Neural cell (in vitro differentiated cells): ENCODE results near the gene SLC30A7. TPM values are rescaled to one million over a fixed set of nuclear protein-coding genes. Genes with fewer than 3 reads are reported as not detected.

Source experiments
- H2AFZ ChIP-seq: fragments of 200-600, 300-800 bp; sonication (generic), shearing (Covaris generic); 2 replicates; pipeline ENCODE4 v1.6.0; 2014; ENCODE audit warnings: low read depth, mild to moderate bottlenecking, antibody characterized with exemption, low read length, moderate library complexity
- H3F3A ChIP-seq: fragments of 200-600 bp; shearing (Covaris generic); 2 replicates; pipeline ENCODE4 v1.6.1; 2016; ENCODE audit warnings: mild to moderate bottlenecking, moderate library complexity, mixed read lengths, antibody characterized with exemption, low read length; ENCODE audit not compliant: insufficient read depth, poor library complexity, severe bottlenecking
- H3K27ac ChIP-seq: fragments of 200-600, 300-800 bp; sonication (generic), shearing (Covaris generic); 2 replicates; pipeline ENCODE4 v1.5.1; 2014; ENCODE audit warnings: mild to moderate bottlenecking, low read length, moderate library complexity
- H3K27me3 ChIP-seq: fragments of 300-800, 200-600 bp; sonication (generic), shearing (Covaris generic); 2 replicates; pipeline ENCODE4 v1.6.0; 2014; ENCODE audit warnings: mild to moderate bottlenecking, low read depth, low read length, moderate library complexity; ENCODE audit not compliant: insufficient read depth
- H3K36me3 ChIP-seq: fragments of 300-800, 200-600 bp; sonication (generic), shearing (Covaris generic); 2 replicates; pipeline ENCODE4 v1.5.1; 2014; ENCODE audit warnings: mild to moderate bottlenecking, antibody characterized with exemption, low read length, moderate library complexity; ENCODE audit not compliant: insufficient read depth
- H3K4me2 ChIP-seq: fragments of 300-800, 200-600 bp; sonication (generic), shearing (Covaris generic); 2 replicates; pipeline ENCODE4 v1.6.0; 2014; ENCODE audit warnings: mild to moderate bottlenecking, low read length
- H3K4me3 ChIP-seq: fragments of 300-800, 200-600 bp; sonication (generic), shearing (Covaris generic); 2 replicates; pipeline ENCODE4 v1.5.1; 2014; ENCODE audit warnings: mild to moderate bottlenecking, low read length, moderate library complexity
- H3K79me2 ChIP-seq: fragments of 200-600 bp; shearing (Covaris generic); replicated peaks from 2 replicates; pipeline ENCODE4 v1.6.0; 2014; ENCODE audit warnings: mild to moderate bottlenecking, low read length, moderate library complexity; ENCODE audit not compliant: insufficient read depth
- H3K9ac ChIP-seq: fragments of 300-800, 200-600 bp; sonication (generic), shearing (Covaris generic); 2 replicates; pipeline ENCODE4 v1.6.1; 2016; ENCODE audit warnings: mild to moderate bottlenecking, low read length, mixed read lengths
- H3K9me2 ChIP-seq: fragments of 200-600 bp; shearing (Covaris generic); 2 replicates; pipeline ENCODE4 v1.6.1; 2016; ENCODE audit warnings: mild to moderate bottlenecking, low read length, mixed read lengths; ENCODE audit not compliant: insufficient read depth
- H3K9me3 ChIP-seq: fragments of 200-600, 300-800 bp; sonication (generic), shearing (Covaris generic); 2 replicates; pipeline ENCODE4 v1.6.1; 2016; ENCODE audit warnings: mild to moderate bottlenecking, mixed run types, low read length, moderate library complexity, mixed read lengths
- H4K20me1 ChIP-seq: fragments of 200-600 bp; shearing (Covaris generic); 2 replicates; pipeline ENCODE4 v1.6.1; 2016; ENCODE audit warnings: mild to moderate bottlenecking, mixed run types; ENCODE audit not compliant: insufficient read depth
- CTCF ChIP-seq: fragments of 450-650 bp; IDR thresholded peaks from 2 replicates; pipeline ENCODE4 v1.5.1; 2014; ENCODE audit warnings: antibody characterized with exemption, mild to moderate bottlenecking, moderate library complexity; ENCODE audit not compliant: poor library complexity, severe bottlenecking
- EP300 ChIP-seq: fragments of 450-650 bp; conservative IDR thresholded peaks from 2 replicates; pipeline ENCODE4 v1.6.1; 2014; ENCODE audit warnings: antibody characterized with exemption, mild to moderate bottlenecking, moderate library complexity; ENCODE audit not compliant: poor library complexity, severe bottlenecking
- EZH2 ChIP-seq: fragments of 200-600, 300-800 bp; shearing (Covaris generic), sonication (generic); IDR thresholded peaks from 2 replicates; pipeline ENCODE4 v1.6.1; 2014; ENCODE audit warnings: antibody characterized with exemption, low read length, borderline replicate concordance, mild to moderate bottlenecking; ENCODE audit not compliant: insufficient read depth, poor library complexity, severe bottlenecking
- MXI1 ChIP-seq: fragments of 450-650 bp; conservative IDR thresholded peaks from 2 replicates; pipeline ENCODE4 v1.6.1; 2014; ENCODE audit warnings: antibody characterized with exemption, mild to moderate bottlenecking; ENCODE audit not compliant: poor library complexity, severe bottlenecking
- POLR2AphosphoS5 ChIP-seq: IDR thresholded peaks from 2 replicates; pipeline ENCODE4 v1.6.1; 2012
- RAD21 ChIP-seq: fragments of 450-650 bp; conservative IDR thresholded peaks from 2 replicates; pipeline ENCODE4 v1.6.1; 2014; ENCODE audit warnings: antibody characterized with exemption, mild to moderate bottlenecking, moderate library complexity
- REST ChIP-seq: IDR thresholded peaks from 2 replicates; pipeline ENCODE4 v1.6.1; 2012; ENCODE audit warnings: borderline replicate concordance
- SMC3 ChIP-seq: fragments of 450-650 bp; conservative IDR thresholded peaks from 2 replicates; pipeline ENCODE4 v1.6.1; 2014; ENCODE audit warnings: antibody characterized with exemption, mild to moderate bottlenecking, moderate library complexity; ENCODE audit not compliant: poor library complexity
- TAF1 ChIP-seq: IDR thresholded peaks from 2 replicates; pipeline ENCODE4 v1.6.1; 2012; ENCODE audit warnings: low read depth
- polyA plus RNA-seq: library from polyadenylated mRNA; depleted of rRNA; stranded (reverse); fragments of >200 nt; gene quantifications from 2 replicates; pipeline ENCODE4 v1.2.3, GENCODE V29; 2014

SLC30A7 gene
- polyA plus RNA-seq, 1 donor from 2014 or later = 19.8 TPM

- Histone ChIP-seq H3K4me3 (no peak overlapping the region), H3K36me3 (peaks cover 13% of the 10 kb centered on the region), H2AFZ (no peak overlapping the region), H3K27ac (no peak overlapping the region), H4K20me1 (no peaks in the 10 kb centered on the region), H3K9me3 (no peaks in the 10 kb centered on the region), H3K27me3 (no peaks in the 10 kb centered on the region), H3F3A (no peaks in the 10 kb centered on the region), H3K4me2 (no peak overlapping the region), H3K79me2 (no peaks in the 10 kb centered on the region), H3K9me2 (no peaks in the 10 kb centered on the region), H3K9ac (no peak overlapping the region)
- TF ChIP-seq CTCF (no peak), POLR2AphosphoS5 (no peak)
Measured at GRCh38 chr1:100903777-100904176, 7.9 kb downstream of the SLC30A7 start.

- Histone ChIP-seq H3K79me2 (no peaks in the 10 kb centered on the region), H3K4me3 (no peak overlapping the region)
Measured at GRCh38 chr1:100904528-100904927, 8.6 kb downstream of the SLC30A7 start.

More at GRCh38 chr1:100904528-100904927, 8.6 kb downstream of the SLC30A7 start:
- no peak overlapping the region for H3K9ac ChIP-seq
- H3K36me3 ChIP-seq = peaks cover 13% of the 10 kb centered on the region
- TF ChIP-seq RAD21 = no peak
- no peak for TF ChIP-seq TAF1
- no peak for TF ChIP-seq MXI1
- no peak for TF ChIP-seq REST
- no peak for TF ChIP-seq EP300
- TF ChIP-seq CTCF = no peak
- no peak for TF ChIP-seq SMC3
- no peak for TF ChIP-seq POLR2AphosphoS5
- TF ChIP-seq EZH2 = no peak
- no peaks in the 10 kb centered on the region for H3K9me3 ChIP-seq
- H3K4me2 ChIP-seq = no peak overlapping the region
- H4K20me1 ChIP-seq = no peaks in the 10 kb centered on the region
- no peak overlapping the region for H3K27ac ChIP-seq
- no peaks in the 10 kb centered on the region for H3K9me2 ChIP-seq
- H2AFZ ChIP-seq = no peak overlapping the region
- H3K27me3 ChIP-seq = no peaks in the 10 kb centered on the region
- no peaks in the 10 kb centered on the region for H3F3A ChIP-seq
